IPS-18c (cell line): ENCODE measurements around the gene PHAF1.

Source experiments
- H3K4me3 ChIP-seq: 2 replicates; pipeline ENCODE4 v1.7.0; 2013; ENCODE audit warnings: low read depth, mild to moderate bottlenecking, low read length, moderate library complexity; ENCODE audit not compliant: insufficient read depth
- H3K9me3 ChIP-seq: one replicate; pipeline ENCODE4 v1.6.1; 2013; ENCODE audit warnings: mild to moderate bottlenecking, low read length, moderate library complexity; ENCODE audit not compliant: control insufficient read depth, insufficient read depth

Gene PHAF1

DNA sequence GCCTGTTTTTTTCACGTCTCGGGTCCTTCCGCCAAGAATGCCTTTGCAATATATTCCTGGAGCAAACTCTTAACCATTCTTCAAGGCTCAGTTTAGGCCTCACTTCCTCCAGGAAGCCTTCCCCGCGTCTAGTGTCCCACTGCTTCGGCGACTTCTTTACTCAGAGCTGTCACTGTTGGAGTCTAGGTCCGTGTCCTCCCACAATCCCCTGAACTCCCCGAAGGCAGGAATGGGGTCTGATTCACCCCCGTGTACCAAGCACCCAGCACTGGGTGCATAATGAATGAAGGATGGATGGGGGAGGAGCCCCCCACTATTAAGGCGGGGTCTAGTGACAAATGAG, 73.5 kb downstream of the PHAF1 start:
- Histone ChIP-seq H3K4me3 (peak overlapping the region; percentile 84; the same call in 1 of the 2 replicates), H3K9me3 (no peaks in the 10 kb centered on the region)

DNA sequence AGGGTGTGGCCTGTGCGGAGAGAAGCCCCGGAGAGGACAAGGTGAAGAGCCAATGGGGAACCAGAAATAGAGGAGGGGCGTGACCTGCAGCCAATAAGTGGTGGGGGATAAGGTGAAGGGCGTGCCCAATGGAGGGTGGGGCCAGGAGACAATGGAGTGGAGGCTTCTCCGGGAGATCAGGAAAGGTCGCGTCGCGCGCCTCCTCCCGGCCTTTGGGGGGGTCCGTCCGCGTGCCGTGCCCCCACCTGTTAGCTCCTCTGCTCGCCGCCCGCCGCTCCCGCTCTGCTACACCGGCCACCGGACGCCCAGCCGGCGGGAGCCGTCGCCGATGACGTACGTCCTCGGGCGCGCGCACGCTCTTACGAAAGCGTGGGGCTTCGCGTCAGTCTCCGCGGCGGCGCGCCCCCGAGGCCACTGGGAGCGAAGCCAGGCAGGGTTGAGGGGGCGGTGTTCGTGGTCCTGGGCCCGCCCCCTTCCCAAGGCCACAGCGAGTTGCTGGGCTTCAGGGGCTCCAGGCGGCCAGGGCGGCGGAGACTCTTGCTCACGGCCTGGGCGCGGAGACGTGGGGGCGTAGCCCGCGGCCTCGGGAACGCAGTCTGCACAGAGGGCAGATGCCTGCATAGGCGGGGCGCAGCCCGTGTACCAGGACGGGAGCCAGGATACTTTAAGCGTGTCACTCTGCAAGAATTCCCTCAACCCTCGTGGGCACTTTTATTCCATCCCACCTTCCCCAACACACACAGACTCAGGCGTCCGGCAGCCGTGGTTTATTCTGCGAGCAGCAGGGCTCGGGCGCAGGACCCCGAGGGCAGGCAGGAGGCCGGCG, 74.1 kb downstream of the PHAF1 start, which contains the start of gene MATCAP1:
Gene MATCAP1 (minus strand): TSS at position 337 of the 826 bp plus-strand sequence. CDS start 3,353 bp downstream, outside the sequence.
- H3K4me3 ChIP-seq, result peak within 1 kb of the TSS; percentile 84

DNA sequence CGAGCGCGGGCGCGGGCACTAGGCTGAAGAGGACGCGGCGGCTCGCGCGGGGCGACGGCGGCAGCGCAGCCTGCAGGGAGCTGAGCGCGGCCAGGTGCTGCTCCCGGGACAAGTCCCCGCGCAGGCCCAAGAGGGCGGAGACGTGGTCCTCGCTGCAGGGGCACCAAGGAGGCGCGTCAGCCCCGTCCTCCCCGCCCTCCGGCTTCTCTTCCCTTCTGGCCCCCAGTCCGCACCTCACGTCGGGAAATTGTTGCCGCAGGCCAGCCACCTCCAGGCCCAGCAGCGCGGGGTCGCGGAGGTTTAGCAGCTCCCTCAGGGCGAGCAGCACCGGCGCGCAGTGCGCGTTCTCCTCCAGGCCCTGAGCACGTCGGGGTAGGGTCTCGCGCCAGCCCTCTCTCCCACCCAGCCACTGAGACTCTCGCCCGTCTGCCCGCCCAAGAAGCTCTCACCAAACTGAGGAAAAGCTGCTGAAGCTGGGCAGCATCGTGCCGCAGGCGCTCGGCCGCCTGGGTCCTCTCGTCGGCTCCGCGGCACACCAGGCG, 74.8 kb downstream of the PHAF1 start:
- Histone ChIP-seq H3K9me3 (no peaks in the 10 kb centered on the region), H3K4me3 (peak overlapping the region; percentile 84)

More for the DNA sequence above, 74.1 kb downstream of the PHAF1 start, which contains the start of gene MATCAP1:
- no peaks in the 10 kb centered on the region for H3K9me3 ChIP-seq

DNA sequence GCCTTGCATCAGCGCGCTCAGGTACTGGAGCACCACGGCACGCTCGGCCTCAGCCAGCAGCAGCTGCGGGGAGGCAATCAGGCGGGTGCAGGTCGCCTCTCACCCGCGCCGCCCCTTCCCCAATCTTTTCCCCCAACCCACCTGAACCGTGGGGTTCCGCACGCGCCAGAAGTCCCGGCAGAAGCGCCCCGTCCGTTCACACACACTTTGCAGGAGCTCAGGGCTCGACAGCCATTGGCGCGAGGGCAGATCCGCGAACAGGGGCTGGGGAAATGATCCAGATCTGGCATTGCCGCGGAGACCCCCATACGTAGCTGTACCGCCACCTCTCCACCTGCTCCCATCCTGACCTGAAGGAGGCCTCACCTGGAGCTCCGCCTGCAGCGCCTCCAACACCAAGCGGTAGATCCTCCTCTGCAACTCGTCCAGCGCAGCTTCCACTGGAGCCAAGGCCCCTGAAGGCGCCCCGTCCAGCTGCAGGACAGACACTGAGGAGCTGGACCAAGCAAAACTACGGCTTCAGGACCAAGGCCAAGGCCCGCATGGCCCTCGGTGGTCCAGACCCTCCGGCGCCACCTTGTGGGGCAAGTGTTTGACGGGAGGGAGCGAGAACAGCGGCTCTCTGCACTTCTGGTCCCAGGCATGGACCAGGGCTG, 75.4 kb downstream of the PHAF1 start:
- Histone ChIP-seq H3K9me3 (no peaks in the 10 kb centered on the region), H3K4me3 (peak overlapping the region; percentile 84; the same call in 1 of the 2 replicates)

DNA sequence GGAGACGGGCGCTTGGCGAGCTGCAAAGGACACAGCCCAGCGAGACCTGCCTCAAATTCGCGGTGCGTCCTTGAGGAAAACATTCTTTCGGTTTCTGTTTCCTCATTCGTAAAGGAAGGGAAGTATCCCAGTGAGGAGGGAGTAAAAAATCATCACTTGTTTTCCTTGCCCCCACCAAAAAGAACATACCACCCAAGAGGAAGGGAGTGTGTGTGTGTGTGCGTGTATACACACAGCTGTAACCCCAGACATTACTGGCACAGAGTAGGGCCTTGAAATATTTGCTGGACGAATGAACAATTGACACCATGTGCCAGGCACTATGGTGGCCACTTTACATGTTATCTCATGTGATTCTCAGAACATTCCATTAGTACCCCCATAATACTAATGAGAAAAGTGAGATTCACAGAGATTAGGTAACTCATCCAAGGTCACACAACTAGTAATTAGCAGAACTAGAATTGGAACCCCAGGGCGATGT, 76.0 kb downstream of the PHAF1 start:
- H3K4me3 ChIP-seq, result no peak overlapping the region

DNA sequence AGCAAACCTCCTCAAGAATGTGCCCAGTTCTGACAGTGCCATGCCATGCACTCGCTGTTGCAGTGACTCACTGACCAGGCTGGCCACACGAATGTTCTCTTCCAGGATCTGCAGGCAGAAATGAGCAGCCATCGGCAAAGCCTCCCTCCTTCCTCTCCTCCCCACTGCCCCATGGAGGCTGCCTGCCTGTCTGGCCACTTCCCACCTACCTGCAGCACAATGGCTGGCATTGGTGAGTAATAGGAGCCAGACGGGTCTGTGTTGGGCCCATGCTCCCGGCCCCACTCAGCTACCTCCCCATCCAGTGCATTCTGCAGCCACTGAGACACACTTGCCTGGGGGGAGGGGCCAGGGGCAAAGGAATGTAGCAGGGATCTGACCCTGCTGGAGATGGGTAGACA, 76.8 kb downstream of the PHAF1 start:
- H3K9me3 ChIP-seq, result no peaks in the 10 kb centered on the region

More for the DNA sequence above, 76.0 kb downstream of the PHAF1 start:
- H3K9me3 ChIP-seq, result no peaks in the 10 kb centered on the region

DNA sequence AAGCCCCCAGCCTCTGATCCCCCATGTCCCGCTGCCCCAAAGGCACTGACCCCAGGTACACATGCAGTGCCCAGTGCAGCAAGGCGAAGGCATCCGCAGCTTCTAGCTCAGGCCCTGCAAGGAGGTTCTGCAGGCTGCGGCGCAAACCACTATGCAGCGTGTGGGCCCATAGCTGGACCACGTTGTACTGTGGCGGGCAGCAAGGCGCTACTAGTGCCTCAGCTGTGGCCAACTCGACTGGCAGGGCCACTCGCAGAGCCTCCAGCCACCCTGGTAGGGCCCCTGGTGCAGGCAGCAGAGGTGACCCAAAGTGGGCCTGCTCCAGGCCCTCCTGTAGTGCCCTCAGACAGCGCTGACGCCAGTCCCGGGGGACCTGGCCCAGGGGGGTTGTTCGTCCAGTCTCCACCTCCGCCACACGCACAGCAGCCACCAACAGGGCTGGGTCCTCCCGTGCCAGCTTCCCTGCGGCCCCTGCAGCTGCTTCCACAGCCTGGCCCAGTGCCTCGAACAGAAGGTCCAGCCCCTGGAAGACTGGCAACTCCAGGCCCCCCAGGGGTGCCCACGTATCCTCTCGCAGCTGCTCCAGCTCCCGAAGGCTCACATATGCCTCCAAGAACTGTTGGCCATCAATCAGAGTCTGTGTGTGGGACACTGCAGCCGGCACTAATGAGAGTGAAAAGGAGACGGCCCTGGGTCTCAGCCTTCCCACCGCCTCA, 77.6 kb downstream of the PHAF1 start:
- H3K4me3 ChIP-seq, result no peak overlapping the region
- H3K9me3 ChIP-seq, result no peaks in the 10 kb centered on the region

More for the DNA sequence above, 76.8 kb downstream of the PHAF1 start:
- H3K4me3 ChIP-seq, result no peak overlapping the region

DNA sequence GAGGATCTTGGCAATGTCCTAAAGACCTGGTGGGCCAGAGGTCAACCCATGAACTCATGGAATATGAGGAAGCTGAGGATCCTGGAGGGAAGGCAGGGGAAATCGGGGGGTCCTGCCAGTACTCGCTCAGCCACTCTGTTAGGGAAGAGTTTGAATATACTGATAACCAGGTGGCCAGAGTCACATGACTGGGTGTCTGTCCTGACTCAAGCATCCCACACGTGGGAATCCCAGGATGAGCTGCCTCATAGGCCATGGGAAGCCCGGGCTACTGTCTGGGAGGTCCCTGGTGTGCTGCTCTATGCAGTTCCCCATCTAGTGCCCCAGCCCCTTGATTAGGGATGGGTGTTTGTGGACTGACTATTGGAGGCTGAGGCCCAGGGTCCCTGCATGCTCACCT, 78.6 kb downstream of the PHAF1 start:
- no peak overlapping the region for H3K4me3 ChIP-seq
- no peaks in the 10 kb centered on the region for H3K9me3 ChIP-seq

DNA sequence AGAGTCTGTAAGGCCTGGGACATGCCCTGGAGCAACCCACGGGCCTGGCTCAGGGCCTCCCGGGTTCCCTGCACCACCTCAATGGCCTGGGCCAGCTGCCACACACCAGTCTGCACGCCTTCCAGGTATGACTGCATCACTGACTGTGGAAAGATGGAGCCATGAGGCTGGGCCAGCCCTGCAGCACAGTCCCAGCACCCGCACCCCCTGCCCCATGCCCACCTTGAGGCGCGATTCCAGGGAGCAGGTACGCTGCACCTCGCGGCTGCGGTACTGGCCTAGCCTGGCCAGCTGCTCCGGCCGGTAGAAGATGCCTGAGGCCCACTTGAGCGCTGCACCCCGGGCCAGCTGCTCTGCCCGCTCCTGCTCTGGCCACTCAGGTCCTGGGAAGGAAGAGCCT, 79.1 kb downstream of the PHAF1 start:
- no peak overlapping the region for H3K4me3 ChIP-seq
- H3K9me3 ChIP-seq, result no peaks in the 10 kb centered on the region

DNA sequence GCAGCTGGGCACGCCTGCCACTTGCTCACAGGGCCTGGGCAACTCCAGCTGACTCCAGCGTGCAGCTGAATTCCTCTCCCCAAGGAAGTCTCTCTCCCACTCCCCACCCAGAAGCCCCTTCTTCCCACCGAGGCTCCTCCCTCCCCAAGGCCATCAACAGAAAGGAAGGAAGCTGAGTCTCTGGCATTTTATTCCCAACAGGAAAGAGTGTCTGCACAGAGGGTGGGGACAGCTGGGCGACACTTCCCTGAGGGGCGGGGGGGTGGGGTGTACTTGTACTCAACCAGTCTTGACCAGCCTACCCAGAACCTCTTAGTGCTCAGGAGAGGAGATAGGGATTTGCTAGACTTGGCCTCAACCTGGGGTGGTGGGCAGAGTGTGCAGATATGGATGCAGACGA, 80.3 kb downstream of the PHAF1 start, which contains the start of gene EXOC3L1:
Gene EXOC3L1 (minus strand): TSS at position 96 of the 400 bp plus-strand sequence. CDS start 460 bp downstream, outside the sequence.
- H3K9me3 ChIP-seq, result no peaks in the 10 kb centered on the region
- H3K4me3 ChIP-seq, result no peak within 1 kb of the TSS

DNA sequence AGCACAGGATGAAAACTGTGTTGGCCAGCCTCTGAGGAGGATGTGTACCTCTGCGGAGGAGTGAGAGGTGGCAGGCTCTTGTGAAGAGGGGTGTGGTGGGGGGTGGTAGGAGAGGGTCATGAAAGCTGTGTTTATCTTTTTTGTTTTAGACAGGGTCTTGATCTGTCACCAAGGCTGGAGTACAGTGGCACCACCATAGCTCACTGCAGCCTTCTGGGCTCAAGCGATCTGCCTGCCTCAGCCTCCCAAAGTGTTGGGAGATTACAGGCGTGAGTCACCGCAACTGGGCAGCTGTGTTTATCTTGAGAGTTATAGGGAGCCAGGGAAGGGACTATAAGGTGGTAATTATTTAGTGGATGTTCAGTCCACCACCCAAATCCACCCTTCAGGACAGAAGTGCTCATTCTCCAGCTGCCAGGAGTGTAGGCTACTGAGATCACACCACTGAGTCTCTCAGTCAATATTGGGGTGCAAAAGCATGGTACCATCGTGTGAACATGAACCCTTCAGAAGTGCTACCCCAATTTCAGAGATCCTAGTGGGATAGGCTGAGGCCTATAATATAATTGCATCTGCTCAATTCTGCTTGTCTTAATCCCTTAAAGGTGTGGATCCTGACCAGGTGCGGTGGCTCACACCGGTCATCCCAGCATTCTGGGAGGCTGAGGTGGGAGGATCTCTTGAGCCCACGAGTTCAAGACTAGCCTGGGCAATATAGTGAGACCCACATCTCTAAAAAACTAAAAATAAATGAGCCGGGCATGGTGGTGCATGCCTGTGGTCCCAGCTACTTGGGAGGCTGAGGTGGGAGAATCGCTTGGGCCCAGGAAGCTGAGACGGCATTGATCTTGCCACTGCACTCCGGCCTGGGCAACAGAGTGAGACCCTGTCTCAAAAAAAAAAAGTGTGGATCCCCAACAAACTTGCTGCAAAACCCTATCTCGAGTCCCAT, 81.0 kb downstream of the PHAF1 start:
- H3K9me3 ChIP-seq, result no peaks in the 10 kb centered on the region
- H3K4me3 ChIP-seq, result no peak overlapping the region

DNA sequence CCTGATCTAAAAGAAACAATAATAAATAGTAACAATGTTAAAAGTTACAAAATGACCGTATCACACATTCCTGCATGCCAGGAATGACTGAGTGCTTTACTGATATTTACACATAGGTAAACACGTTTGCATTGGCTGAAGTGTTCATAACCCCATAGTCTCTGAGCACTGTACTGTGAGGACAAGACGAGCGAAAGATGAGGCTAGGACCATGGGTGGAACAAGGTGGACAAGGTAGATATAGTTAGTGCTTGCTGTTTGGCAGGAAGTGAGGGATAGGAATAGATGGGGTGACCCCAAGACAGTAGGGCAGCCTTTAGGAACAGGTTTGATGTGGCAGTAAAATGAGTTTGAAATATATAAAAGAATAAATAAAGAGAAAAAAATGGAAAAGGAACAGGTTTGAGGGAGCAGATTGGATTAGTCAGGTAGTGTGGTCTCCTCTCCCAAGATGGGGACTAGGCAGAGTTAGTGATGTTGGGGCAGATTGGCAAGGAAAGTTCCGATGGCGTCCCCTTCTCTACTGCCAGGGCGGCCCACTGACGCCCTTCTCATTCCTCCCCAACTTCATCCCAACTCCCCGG, 81.8 kb downstream of the PHAF1 start:
- Histone ChIP-seq H3K9me3 (no peaks in the 10 kb centered on the region), H3K4me3 (peak overlapping the region; percentile 28; the same call in 1 of the 2 replicates)

DNA sequence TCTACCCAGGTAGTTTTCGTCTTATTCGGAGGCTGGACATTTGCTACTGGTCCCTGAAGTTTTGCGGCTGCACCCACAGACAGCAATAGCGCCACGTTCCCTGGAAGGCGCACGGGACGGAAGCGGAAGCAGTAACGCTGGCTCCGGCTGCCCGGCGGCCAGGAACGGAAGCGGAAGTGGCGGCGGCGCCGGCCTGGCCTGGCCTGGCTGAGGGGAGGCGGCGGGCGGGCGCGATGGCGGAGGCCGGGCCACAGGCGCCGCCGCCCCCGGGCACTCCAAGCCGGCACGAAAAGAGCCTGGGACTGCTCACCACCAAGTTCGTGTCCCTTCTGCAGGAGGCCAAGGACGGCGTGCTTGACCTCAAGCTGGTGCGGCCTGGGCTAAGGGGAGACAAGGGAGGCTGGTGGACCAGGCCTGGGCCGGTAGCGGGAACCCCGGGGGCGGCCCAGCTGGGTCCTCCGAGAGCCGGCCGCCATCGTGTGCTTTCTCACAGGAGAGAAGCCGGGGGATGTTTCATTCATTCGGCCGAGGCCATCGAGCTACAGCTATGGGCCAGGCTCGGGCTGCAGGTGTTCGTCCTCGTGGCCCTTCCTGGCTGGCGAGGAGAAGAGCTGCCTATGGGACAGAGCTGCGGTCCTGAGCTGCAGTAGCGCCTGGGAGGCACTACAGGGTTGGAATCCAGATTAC, 82.4 kb downstream of the PHAF1 start, which contains the start of gene E2F4:
Gene E2F4 (plus strand): TSS at position 161 of the 687 bp plus-strand sequence. CDS start 73 bp downstream, at position 234.
- Histone ChIP-seq H3K9me3 (no peaks in the 10 kb centered on the region), H3K4me3 (peak within 1 kb of the TSS; percentile 88)

DNA sequence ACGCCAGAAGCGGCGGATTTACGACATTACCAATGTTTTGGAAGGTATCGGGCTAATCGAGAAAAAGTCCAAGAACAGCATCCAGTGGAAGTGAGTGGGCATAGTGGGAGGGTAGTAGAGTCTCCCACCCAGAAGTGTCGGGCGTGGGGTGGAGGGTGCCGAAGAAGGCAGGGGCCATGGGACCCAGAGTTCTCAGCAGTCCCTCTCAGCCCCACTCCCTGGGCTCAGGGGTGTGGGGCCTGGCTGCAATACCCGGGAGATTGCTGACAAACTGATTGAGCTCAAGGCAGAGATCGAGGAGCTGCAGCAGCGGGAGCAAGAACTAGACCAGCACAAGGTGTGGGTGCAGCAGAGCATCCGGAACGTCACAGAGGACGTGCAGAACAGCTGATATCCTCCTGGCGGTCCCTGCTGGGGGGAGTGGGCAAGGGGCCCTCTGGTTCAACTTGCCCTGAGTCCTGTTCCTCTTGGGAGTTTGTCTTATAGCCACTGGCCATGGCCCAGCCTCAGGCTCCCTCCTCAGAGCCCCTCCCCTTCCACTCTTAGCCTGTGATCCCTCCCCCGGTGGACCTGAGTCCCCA, 83.1 kb downstream of the PHAF1 start:
- Histone ChIP-seq H3K4me3 (peak overlapping the region; percentile 88), H3K9me3 (no peaks in the 10 kb centered on the region)

DNA sequence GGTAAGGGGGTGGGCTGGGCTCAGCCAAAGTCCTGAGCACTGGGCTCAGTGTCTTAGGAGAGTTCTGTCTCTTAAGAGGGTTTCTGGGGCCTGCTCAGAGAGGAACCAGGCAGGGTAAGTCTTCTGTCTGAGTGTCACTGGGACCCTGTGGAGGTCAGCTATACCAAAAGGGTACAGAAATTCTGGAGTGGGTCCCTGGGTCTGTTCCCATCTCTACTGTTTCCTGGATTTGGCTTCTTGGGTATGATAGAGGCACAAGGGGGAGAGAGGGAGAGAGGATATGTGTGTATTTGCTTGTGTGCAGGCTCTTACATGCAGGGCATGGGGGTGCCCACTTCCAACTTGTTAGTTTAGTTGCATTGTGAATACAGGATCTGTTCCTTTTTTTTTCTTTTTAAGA, 83.8 kb downstream of the PHAF1 start:
- Histone ChIP-seq H3K9me3 (no peaks in the 10 kb centered on the region), H3K4me3 (no peak overlapping the region; the same call in 1 of the 2 replicates)
